ENCODE results near the gene OSBPL8. TPM values are rescaled to one million over a fixed set of nuclear protein-coding genes. Genes with fewer than 3 reads are reported as not detected.
A peak's percentile ranks its signal among the peaks of the same experiment; 100 is the strongest.

Gene OSBPL8
- total and polyA plus RNA-seq, 9 of the 15 experiments (the other 6 are each of a cell fraction or from before 2014, with no cell fraction given): 17.4 to 82.7 (median 42.8) TPM

- TF ChIP-seq MBD1 (CRISPR knock-in tag; IDR thresholded peaks at IDR 0.05) (no peak), STAT5A (IDR thresholded peaks at IDR 0.05; ENCODE audit: borderline replicate concordance, low read length) (peak; percentile 70), KLF10 (CRISPR knock-in tag; IDR thresholded peaks at IDR 0.05) (no peak), NR0B1 (IDR thresholded peaks at IDR 0.05; ENCODE audit: partially characterized antibody) (no peak), HMGN3 (IDR thresholded peaks at IDR 0.05; ENCODE audit: borderline replicate concordance, extremely low read depth, insufficient read length, low read depth, low read length) (peak; percentile 72), RCOR1 (IDR thresholded peaks at IDR 0.05; ENCODE audit: borderline replicate concordance in 1 of 2, low read depth in 2 of 2, low read length in 2 of 2) (peak in 1 of 2 experiments; percentile 60; a peak in 1 of 4 replicates), ARHGAP35 (IDR thresholded peaks at IDR 0.05; ENCODE audit: partially characterized antibody) (no peak), ZNF586 (CRISPR knock-in tag; conservative IDR thresholded peaks at IDR 0.05) (no peak), ATF3 (IDR thresholded peaks at IDR 0.05) (no peak), ATF3 (CRISPR knock-in tag; conservative IDR thresholded peaks at IDR 0.05) (no peak), SAFB (IDR thresholded peaks at IDR 0.05; ENCODE audit: borderline replicate concordance, low read depth, low read length) (no peak), RHOXF2B (CRISPR knock-in tag; conservative IDR thresholded peaks at IDR 0.05) (no peak), CC2D1A (IDR thresholded peaks at IDR 0.05) (peak; percentile 35; the same call in 1 of the 2 replicates), NONO (IDR thresholded peaks at IDR 0.05; ENCODE audit: low read depth in 2 of 2, low read length in 1 of 2) (no peak), TFE3 (CRISPR knock-in tag; IDR thresholded peaks at IDR 0.05) (no peak), TBL1XR1 (IDR thresholded peaks at IDR 0.05; ENCODE audit: low read length in 2 of 2) (no peak), KLF13 (tag; IDR thresholded peaks at IDR 0.05; ENCODE audit: borderline replicate concordance, low read depth) (no peak), L3MBTL2 (IDR thresholded peaks at IDR 0.05) (peak; percentile 43; the same call in 1 of the 2 replicates), ELF2 (CRISPR knock-in tag; IDR thresholded peaks at IDR 0.05) (no peak), TRIM24 (IDR thresholded peaks at IDR 0.05) (0 out of 4 replicates have a peak, but pooled peaks of 1 of the 2 experiments have one; percentile 20), ZNF695 (CRISPR knock-in tag; IDR thresholded peaks at IDR 0.05) (no peak), ZNF76 (CRISPR knock-in tag; IDR thresholded peaks at IDR 0.05; ENCODE audit: borderline replicate concordance) (no peak), NFYB (IDR thresholded peaks at IDR 0.05; ENCODE audit: extremely low read depth, insufficient read length) (no peak)
Observed at GRCh38 chr12:76551482-76551888, 8.1 kb downstream of the OSBPL8 start (continued).
